GM13976 (cell line): Measurements from ENCODE around the gene NT5C3B.
"Not testable (repeated sequence)": the region's sequence is repeated elsewhere in the genome, so short reads cannot be mapped to it uniquely, and the experiment has no call there.

Experiments used
- DNase-seq: peaks from one replicate; pipeline ENCODE4 v3.0.0; 2012; ENCODE audit warnings: low spot score
- in situ Hi-C: fragments of 300-500 bp; cut with MboI; formaldehyde crosslinking; loops from one replicate; pipeline ENCODE4 v1.12.0; 2022; ENCODE audit warnings: low sequenced_read_pairs, mixed read lengths, inconsistent platforms; ENCODE audit not compliant: unreplicated experiment
- TF ChIP-seq, protein P1 (sequence below): IDR thresholded peaks from 2 replicates; pipeline ENCODE4 v1.5.1; 2012; ENCODE audit warnings: borderline replicate concordance, mild to moderate bottlenecking; ENCODE audit not compliant: insufficient read depth; ENCODE audit errors: extremely low read depth, missing control alignments, control extremely low read depth

Gene NT5C3B

GRCh38 chr17:41779954-41780353 is 56.1 kb downstream of the NT5C3B start:
- DNase-seq: no peak
- in situ Hi-C loops: no loop called here
- TF ChIP-seq, protein P1, sequence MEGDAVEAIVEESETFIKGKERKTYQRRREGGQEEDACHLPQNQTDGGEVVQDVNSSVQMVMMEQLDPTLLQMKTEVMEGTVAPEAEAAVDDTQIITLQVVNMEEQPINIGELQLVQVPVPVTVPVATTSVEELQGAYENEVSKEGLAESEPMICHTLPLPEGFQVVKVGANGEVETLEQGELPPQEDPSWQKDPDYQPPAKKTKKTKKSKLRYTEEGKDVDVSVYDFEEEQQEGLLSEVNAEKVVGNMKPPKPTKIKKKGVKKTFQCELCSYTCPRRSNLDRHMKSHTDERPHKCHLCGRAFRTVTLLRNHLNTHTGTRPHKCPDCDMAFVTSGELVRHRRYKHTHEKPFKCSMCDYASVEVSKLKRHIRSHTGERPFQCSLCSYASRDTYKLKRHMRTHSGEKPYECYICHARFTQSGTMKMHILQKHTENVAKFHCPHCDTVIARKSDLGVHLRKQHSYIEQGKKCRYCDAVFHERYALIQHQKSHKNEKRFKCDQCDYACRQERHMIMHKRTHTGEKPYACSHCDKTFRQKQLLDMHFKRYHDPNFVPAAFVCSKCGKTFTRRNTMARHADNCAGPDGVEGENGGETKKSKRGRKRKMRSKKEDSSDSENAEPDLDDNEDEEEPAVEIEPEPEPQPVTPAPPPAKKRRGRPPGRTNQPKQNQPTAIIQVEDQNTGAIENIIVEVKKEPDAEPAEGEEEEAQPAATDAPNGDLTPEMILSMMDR: no peak

GRCh38 chr17:41777574-41778188 is 58.4 kb downstream of the NT5C3B start:
- DNase-seq: no peak

DNA sequence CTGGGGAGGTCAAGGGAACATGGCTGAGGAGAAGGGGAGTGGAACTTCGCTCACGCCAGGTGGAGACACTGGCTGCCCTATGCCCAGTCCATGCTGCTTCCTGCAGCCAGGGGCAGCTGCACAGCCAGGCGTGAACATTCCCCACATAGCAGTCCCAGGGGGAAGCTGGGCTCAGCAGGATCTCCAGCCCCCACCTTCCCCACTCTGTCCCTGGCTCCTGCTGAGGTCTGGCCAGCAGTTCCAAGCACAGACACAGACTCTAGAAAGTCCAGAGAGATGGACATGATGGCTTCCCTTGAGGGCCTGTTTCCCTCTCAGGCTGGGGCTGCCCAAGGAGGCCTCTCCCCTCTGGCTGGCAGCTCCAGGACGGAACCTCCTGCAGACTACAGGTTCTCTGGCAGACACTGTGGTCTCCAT is 58.9 kb downstream of the NT5C3B start:
- in situ Hi-C loops: no loop called here
- TF ChIP-seq, protein P1: no peak
- no peak for DNase-seq

More at GRCh38 chr17:41777574-41778188, 58.4 kb downstream of the NT5C3B start:
- in situ Hi-C loops: no loop called here
- TF ChIP-seq, protein P1: no peak

- in situ Hi-C loops, DNase-seq: not testable (repeated sequence)
Observed at GRCh38 chr17:41776262-41776900, 59.7 kb downstream of the NT5C3B start.

- in situ Hi-C loops: no loop called here
- TF ChIP-seq, protein P1: no peak
- no peak for DNase-seq
Observed at GRCh38 chr17:41775394-41776226, 60.4 kb downstream of the NT5C3B start.
